ENCODE measurements around the gene GDPD4. TPM values are rescaled to one million over a fixed set of nuclear protein-coding genes. Genes with fewer than 3 reads are reported as not detected.

The GDPD4 gene
- total and polyA plus RNA-seq, 2 donors: 0.02 TPM; not detected in 1

- no peak for DNase-seq (ENCODE audit: low read depth in 6 of 9, low spot score in 9 of 9)
- Histone ChIP-seq H3K27me3 (ENCODE audit: control insufficient read depth in 2 of 2, insufficient read depth in 1 of 2, low read length in 1 of 2) (no peaks in the 10 kb centered on the region), H3K4me1 (ENCODE audit: control insufficient read depth in 2 of 2, insufficient read depth in 2 of 2, low read length in 2 of 2) (no peaks in the 10 kb centered on the region), H3K4me3 (ENCODE audit: low read length in 2 of 2) (no peak overlapping the region), H3K9me3 (ENCODE audit: control insufficient read depth in 2 of 2, insufficient read depth in 1 of 2, low read length in 1 of 2) (no peaks in the 10 kb centered on the region), H3K27ac (ENCODE audit: low read depth in 1 of 2, low read length in 1 of 2) (no peak overlapping the region), H3K36me3 (ENCODE audit: control insufficient read depth in 2 of 2, insufficient read depth in 2 of 2, low read length in 1 of 2) (no peaks in the 10 kb centered on the region)
Measured at GRCh38 chr11:77262803-77263202, 38.7 kb downstream of the GDPD4 start.

- H3K27me3 ChIP-seq (ENCODE audit: control insufficient read depth in 2 of 2, insufficient read depth in 1 of 2, low read length in 1 of 2): no peaks in the 10 kb centered on the region
- no peaks in the 10 kb centered on the region for H3K4me1 ChIP-seq (ENCODE audit: control insufficient read depth in 2 of 2, insufficient read depth in 2 of 2, low read length in 2 of 2)
- no peaks in the 10 kb centered on the region for H3K36me3 ChIP-seq (ENCODE audit: control insufficient read depth in 2 of 2, insufficient read depth in 2 of 2, low read length in 1 of 2)
- no peak overlapping the region for H3K4me3 ChIP-seq (ENCODE audit: low read length in 2 of 2)
- no peak overlapping the region for H3K27ac ChIP-seq (ENCODE audit: low read depth in 1 of 2, low read length in 1 of 2)
- WGBS: 91% methylated on average over 2 of the region's 2 CpGs
- DNase-seq (ENCODE audit: low read depth in 6 of 9, low spot score in 9 of 9): no peak
- H3K9me3 ChIP-seq (ENCODE audit: control insufficient read depth in 2 of 2, insufficient read depth in 1 of 2, low read length in 1 of 2): no peaks in the 10 kb centered on the region
Measured at GRCh38 chr11:77259641-77260040, 41.8 kb downstream of the GDPD4 start.

GRCh38 chr11:77253690-77254089 is 47.8 kb downstream of the GDPD4 start:
- Histone ChIP-seq H3K27ac (ENCODE audit: low read depth in 1 of 2, low read length in 1 of 2) (no peak overlapping the region), H3K36me3 (ENCODE audit: control insufficient read depth in 2 of 2, insufficient read depth in 2 of 2, low read length in 1 of 2) (no peaks in the 10 kb centered on the region), H3K4me3 (ENCODE audit: low read length in 2 of 2) (no peak overlapping the region), H3K4me1 (ENCODE audit: control insufficient read depth in 2 of 2, insufficient read depth in 2 of 2, low read length in 2 of 2) (no peaks in the 10 kb centered on the region), H3K27me3 (ENCODE audit: control insufficient read depth in 2 of 2, insufficient read depth in 1 of 2, low read length in 1 of 2) (no peaks in the 10 kb centered on the region), H3K9me3 (ENCODE audit: control insufficient read depth in 2 of 2, insufficient read depth in 1 of 2, low read length in 1 of 2) (peaks cover 0 to 6% of the 10 kb centered on the region in 2 donors)
- WGBS: 95% methylated on average over 1 of the region's 1 CpG
- DNase-seq (ENCODE audit: low read depth in 6 of 9, low spot score in 9 of 9): no peak

- H3K4me3 ChIP-seq (ENCODE audit: low read length in 2 of 2): no peak overlapping the region
- no peaks in the 10 kb centered on the region for H3K4me1 ChIP-seq (ENCODE audit: control insufficient read depth in 2 of 2, insufficient read depth in 2 of 2, low read length in 2 of 2)
- no peaks in the 10 kb centered on the region for H3K36me3 ChIP-seq (ENCODE audit: control insufficient read depth in 2 of 2, insufficient read depth in 2 of 2, low read length in 1 of 2)
- peaks cover 0 to 6% of the 10 kb centered on the region in 2 donors for H3K9me3 ChIP-seq (ENCODE audit: control insufficient read depth in 2 of 2, insufficient read depth in 1 of 2, low read length in 1 of 2)
- DNase-seq (ENCODE audit: low read depth in 6 of 9, low spot score in 9 of 9): no peak
- no peaks in the 10 kb centered on the region for H3K27me3 ChIP-seq (ENCODE audit: control insufficient read depth in 2 of 2, insufficient read depth in 1 of 2, low read length in 1 of 2)
- 97% methylated on average over 3 of the region's 3 CpGs for WGBS
- no peak overlapping the region for H3K27ac ChIP-seq (ENCODE audit: low read depth in 1 of 2, low read length in 1 of 2)
Measured at GRCh38 chr11:77252555-77253270, 48.8 kb downstream of the GDPD4 start.

- H3K27ac ChIP-seq (ENCODE audit: low read depth in 1 of 2, low read length in 1 of 2): no peak overlapping the region
- WGBS: 98% methylated on average over 1 of the region's 1 CpG
- H3K27me3 ChIP-seq (ENCODE audit: control insufficient read depth in 2 of 2, insufficient read depth in 1 of 2, low read length in 1 of 2): no peaks in the 10 kb centered on the region
- H3K9me3 ChIP-seq (ENCODE audit: control insufficient read depth in 2 of 2, insufficient read depth in 1 of 2, low read length in 1 of 2): peaks cover 0 to 6% of the 10 kb centered on the region in 2 donors
- no peak overlapping the region for H3K4me3 ChIP-seq (ENCODE audit: low read length in 2 of 2)
- DNase-seq (ENCODE audit: low read depth in 6 of 9, low spot score in 9 of 9): no peak
- no peaks in the 10 kb centered on the region for H3K36me3 ChIP-seq (ENCODE audit: control insufficient read depth in 2 of 2, insufficient read depth in 2 of 2, low read length in 1 of 2)
- no peaks in the 10 kb centered on the region for H3K4me1 ChIP-seq (ENCODE audit: control insufficient read depth in 2 of 2, insufficient read depth in 2 of 2, low read length in 2 of 2)
Measured at GRCh38 chr11:77250881-77251640, 50.4 kb downstream of the GDPD4 start.

- H3K4me3 ChIP-seq (ENCODE audit: low read length in 2 of 2): no peak overlapping the region
- H3K27ac ChIP-seq (ENCODE audit: low read depth in 1 of 2, low read length in 1 of 2): no peak overlapping the region
- H3K27me3 ChIP-seq (ENCODE audit: control insufficient read depth in 2 of 2, insufficient read depth in 1 of 2, low read length in 1 of 2): no peaks in the 10 kb centered on the region
- no peaks in the 10 kb centered on the region for H3K36me3 ChIP-seq (ENCODE audit: control insufficient read depth in 2 of 2, insufficient read depth in 2 of 2, low read length in 1 of 2)
- no peak for DNase-seq (ENCODE audit: low read depth in 6 of 9, low spot score in 9 of 9)
- WGBS: 92% methylated on average over 3 of the region's 3 CpGs
- peaks cover 0 to 6% of the 10 kb centered on the region in 2 donors for H3K9me3 ChIP-seq (ENCODE audit: control insufficient read depth in 2 of 2, insufficient read depth in 1 of 2, low read length in 1 of 2)
- no peaks in the 10 kb centered on the region for H3K4me1 ChIP-seq (ENCODE audit: control insufficient read depth in 2 of 2, insufficient read depth in 2 of 2, low read length in 2 of 2)
Measured at GRCh38 chr11:77249427-77249826, 52.1 kb downstream of the GDPD4 start.

GRCh38 chr11:77244277-77245027 is 57.0 kb downstream of the GDPD4 start:
- H3K4me3 ChIP-seq (ENCODE audit: low read length in 2 of 2): no peak overlapping the region
- 98% methylated on average over 7 of the region's 7 CpGs for WGBS
- no peak for DNase-seq (ENCODE audit: low read depth in 6 of 9, low spot score in 9 of 9)
- no peak overlapping the region for H3K27ac ChIP-seq (ENCODE audit: low read depth in 1 of 2, low read length in 1 of 2)
- H3K36me3 ChIP-seq (ENCODE audit: control insufficient read depth in 2 of 2, insufficient read depth in 2 of 2, low read length in 1 of 2): no peaks in the 10 kb centered on the region
- H3K9me3 ChIP-seq (ENCODE audit: control insufficient read depth in 2 of 2, insufficient read depth in 1 of 2, low read length in 1 of 2): no peaks in the 10 kb centered on the region
- no peaks in the 10 kb centered on the region for H3K27me3 ChIP-seq (ENCODE audit: control insufficient read depth in 2 of 2, insufficient read depth in 1 of 2, low read length in 1 of 2)
- no peaks in the 10 kb centered on the region for H3K4me1 ChIP-seq (ENCODE audit: control insufficient read depth in 2 of 2, insufficient read depth in 2 of 2, low read length in 2 of 2)

GRCh38 chr11:77236901-77237300 is 64.6 kb downstream of the GDPD4 start:
- no peaks in the 10 kb centered on the region for H3K4me1 ChIP-seq (ENCODE audit: control insufficient read depth in 2 of 2, insufficient read depth in 2 of 2, low read length in 2 of 2)
- DNase-seq (ENCODE audit: low read depth in 6 of 9, low spot score in 9 of 9): no peak

GRCh38 chr11:77233011-77233410 is 68.5 kb downstream of the GDPD4 start:
- H3K36me3 ChIP-seq (ENCODE audit: control insufficient read depth in 2 of 2, insufficient read depth in 2 of 2, low read length in 1 of 2): no peaks in the 10 kb centered on the region
- H3K27ac ChIP-seq (ENCODE audit: low read depth in 1 of 2, low read length in 1 of 2): no peak overlapping the region
- H3K4me1 ChIP-seq (ENCODE audit: control insufficient read depth in 2 of 2, insufficient read depth in 2 of 2, low read length in 2 of 2): no peaks in the 10 kb centered on the region
- H3K9me3 ChIP-seq (ENCODE audit: control insufficient read depth in 2 of 2, insufficient read depth in 1 of 2, low read length in 1 of 2): no peaks in the 10 kb centered on the region
- 96% methylated on average over 3 of the region's 3 CpGs for WGBS
- H3K27me3 ChIP-seq (ENCODE audit: control insufficient read depth in 2 of 2, insufficient read depth in 1 of 2, low read length in 1 of 2): no peaks in the 10 kb centered on the region
- no peak overlapping the region for H3K4me3 ChIP-seq (ENCODE audit: low read length in 2 of 2)
- no peak for DNase-seq (ENCODE audit: low read depth in 6 of 9, low spot score in 9 of 9)

More at GRCh38 chr11:77236901-77237300, 64.6 kb downstream of the GDPD4 start:
- no peak overlapping the region for H3K4me3 ChIP-seq (ENCODE audit: low read length in 2 of 2)
- no peaks in the 10 kb centered on the region for H3K9me3 ChIP-seq (ENCODE audit: control insufficient read depth in 2 of 2, insufficient read depth in 1 of 2, low read length in 1 of 2)
- no peak overlapping the region for H3K27ac ChIP-seq (ENCODE audit: low read depth in 1 of 2, low read length in 1 of 2)
- no peaks in the 10 kb centered on the region for H3K27me3 ChIP-seq (ENCODE audit: control insufficient read depth in 2 of 2, insufficient read depth in 1 of 2, low read length in 1 of 2)
- no peaks in the 10 kb centered on the region for H3K36me3 ChIP-seq (ENCODE audit: control insufficient read depth in 2 of 2, insufficient read depth in 2 of 2, low read length in 1 of 2)
